ENCODE data around the gene GYG2. TPM values are rescaled to one million over a fixed set of nuclear protein-coding genes. Genes with fewer than 3 reads are reported as not detected.
"Not testable (repeated sequence)": the region's sequence is repeated elsewhere in the genome, so short reads cannot be mapped to it uniquely, and the experiment has no call there.

GYG2 gene
- 0.29 TPM in 1 of 2 replicates, not detected in the other for total RNA-seq (2014; rRNA removed; shearing (Covaris generic))

GRCh38 chrX:2828344-2828958 lies at the start of gene GYG2:
Gene GYG2 (plus strand): TSS chrX:2828930. CDS start chrX:2830189, 1,259 bp downstream.
- no peak for DNase-seq (ENCODE audit: low spot score)

- not testable (repeated sequence) for DNase-seq (ENCODE audit: low spot score)
These were observed 48.1 kb upstream of the GYG2 start for GRCh38 chrX:2780472-2781225.

- no peak for DNase-seq (ENCODE audit: low spot score)
These were observed 47.5 kb upstream of the GYG2 start for GRCh38 chrX:2781226-2781571.

- no peak for DNase-seq (ENCODE audit: low spot score)
These were observed 47.0 kb upstream of the GYG2 start for GRCh38 chrX:2781698-2782097.

GRCh38 chrX:2782171-2782570 lies 46.6 kb upstream of the GYG2 start:
- DNase-seq (ENCODE audit: low spot score) = no peak

GRCh38 chrX:2782778-2783177 lies 46.0 kb upstream of the GYG2 start:
- DNase-seq (ENCODE audit: low spot score) = no peak

GRCh38 chrX:2784026-2784425 lies 44.7 kb upstream of the GYG2 start:
- DNase-seq (ENCODE audit: low spot score) = no peak

- no peak for DNase-seq (ENCODE audit: low spot score)
These were observed 43.2 kb upstream of the GYG2 start for GRCh38 chrX:2785538-2785937.

GRCh38 chrX:2788980-2789379 lies 39.8 kb upstream of the GYG2 start:
- DNase-seq (ENCODE audit: low spot score) = no peak

GRCh38 chrX:2789569-2789968 lies 39.2 kb upstream of the GYG2 start:
- no peak for DNase-seq (ENCODE audit: low spot score)

GRCh38 chrX:2793752-2794151 lies 35.0 kb upstream of the GYG2 start:
- no peak for DNase-seq (ENCODE audit: low spot score)

- DNase-seq (ENCODE audit: low spot score) = no peak
These were observed 34.4 kb upstream of the GYG2 start for GRCh38 chrX:2794336-2794735.

GRCh38 chrX:2796808-2797207 lies 31.9 kb upstream of the GYG2 start:
- DNase-seq (ENCODE audit: low spot score) = not testable (repeated sequence)

GRCh38 chrX:2799369-2799768 lies 29.4 kb upstream of the GYG2 start:
- DNase-seq (ENCODE audit: low spot score) = no peak

- not testable (repeated sequence) for DNase-seq (ENCODE audit: low spot score)
These were observed 28.8 kb upstream of the GYG2 start for GRCh38 chrX:2799980-2800379.

GRCh38 chrX:2801223-2801622 lies 27.5 kb upstream of the GYG2 start:
- DNase-seq (ENCODE audit: low spot score) = no peak

GRCh38 chrX:2802376-2803090 lies 26.2 kb upstream of the GYG2 start:
- DNase-seq (ENCODE audit: low spot score) = not testable (repeated sequence)

GRCh38 chrX:2803486-2803885 lies 25.2 kb upstream of the GYG2 start:
- DNase-seq (ENCODE audit: low spot score) = not testable (repeated sequence)

- not testable (repeated sequence) for DNase-seq (ENCODE audit: low spot score)
These were observed 24.5 kb upstream of the GYG2 start for GRCh38 chrX:2804106-2804843.

- DNase-seq (ENCODE audit: low spot score) = peak; percentile 7
These were observed 23.9 kb upstream of the GYG2 start for GRCh38 chrX:2804858-2805257.

- DNase-seq (ENCODE audit: low spot score) = no peak
These were observed 17.5 kb upstream of the GYG2 start for GRCh38 chrX:2811271-2811670.
